Measurements from ENCODE around the gene SOX14. TPM values are rescaled to one million over a fixed set of nuclear protein-coding genes. Genes with fewer than 3 reads are reported as not detected.

SOX14 gene
- total RNA-seq, 1 experiment from 2014 or later, result not detected

DNA sequence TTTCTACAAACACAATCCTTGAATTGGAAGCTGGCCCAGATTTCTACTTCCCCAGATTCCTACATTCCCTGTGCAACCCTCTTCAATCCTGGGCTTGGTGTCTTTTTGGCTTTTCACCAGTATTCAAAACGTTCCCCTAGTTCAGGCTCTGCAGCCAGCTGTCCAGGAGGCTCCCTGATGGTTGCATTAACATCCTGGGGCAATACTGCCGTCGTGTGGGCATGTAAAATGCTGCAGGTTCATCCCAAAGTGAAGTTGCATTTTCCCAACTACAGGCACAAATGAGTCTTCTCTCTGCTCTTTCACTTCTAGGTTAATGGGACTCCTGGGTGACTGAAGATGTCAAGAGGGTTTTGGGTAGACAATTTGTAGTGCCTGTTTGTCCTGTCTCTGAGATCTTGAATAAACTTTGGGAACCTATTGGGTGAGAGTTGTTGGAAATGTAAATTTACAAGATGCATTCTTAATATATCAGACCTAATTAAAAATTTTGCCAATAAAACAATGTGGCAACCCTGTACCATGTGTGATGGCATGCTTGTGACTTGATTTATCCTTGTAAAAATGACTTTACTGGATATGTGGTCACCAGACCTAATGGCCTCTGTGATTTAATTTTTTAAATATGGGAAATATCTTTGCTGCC lies 28.6 kb downstream of the SOX14 start:
- H3K4me2 ChIP-seq, result no peak overlapping the region
- no peaks in the 10 kb centered on the region for H3K9me3 ChIP-seq (ENCODE audit: insufficient read depth, low read depth)
- no peaks in the 10 kb centered on the region for H4K20me1 ChIP-seq (ENCODE audit: insufficient read depth)
- TF ChIP-seq, protein P1, sequence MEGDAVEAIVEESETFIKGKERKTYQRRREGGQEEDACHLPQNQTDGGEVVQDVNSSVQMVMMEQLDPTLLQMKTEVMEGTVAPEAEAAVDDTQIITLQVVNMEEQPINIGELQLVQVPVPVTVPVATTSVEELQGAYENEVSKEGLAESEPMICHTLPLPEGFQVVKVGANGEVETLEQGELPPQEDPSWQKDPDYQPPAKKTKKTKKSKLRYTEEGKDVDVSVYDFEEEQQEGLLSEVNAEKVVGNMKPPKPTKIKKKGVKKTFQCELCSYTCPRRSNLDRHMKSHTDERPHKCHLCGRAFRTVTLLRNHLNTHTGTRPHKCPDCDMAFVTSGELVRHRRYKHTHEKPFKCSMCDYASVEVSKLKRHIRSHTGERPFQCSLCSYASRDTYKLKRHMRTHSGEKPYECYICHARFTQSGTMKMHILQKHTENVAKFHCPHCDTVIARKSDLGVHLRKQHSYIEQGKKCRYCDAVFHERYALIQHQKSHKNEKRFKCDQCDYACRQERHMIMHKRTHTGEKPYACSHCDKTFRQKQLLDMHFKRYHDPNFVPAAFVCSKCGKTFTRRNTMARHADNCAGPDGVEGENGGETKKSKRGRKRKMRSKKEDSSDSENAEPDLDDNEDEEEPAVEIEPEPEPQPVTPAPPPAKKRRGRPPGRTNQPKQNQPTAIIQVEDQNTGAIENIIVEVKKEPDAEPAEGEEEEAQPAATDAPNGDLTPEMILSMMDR (conservative IDR thresholded peaks at IDR 0.05), result peak; percentile 56
- TF ChIP-seq EZH2 (IDR thresholded peaks at IDR 0.05; ENCODE audit: low read depth), result no peak
- no peak overlapping the region for H3K27ac ChIP-seq
- no peaks in the 10 kb centered on the region for H3K36me3 ChIP-seq (ENCODE audit: low read depth)
- intact Hi-C loops (cut with micrococcal nuclease; ENCODE audit: unreplicated experiment), result no loop called here
- ChIA-PET POLR2A (ENCODE audit: unreplicated experiment) (no interaction called here), CTCF (no interaction called here)
- H3K79me2 ChIP-seq (ENCODE audit: low read depth), result no peaks in the 10 kb centered on the region
- no peaks in the 10 kb centered on the region for H3F3A ChIP-seq (ENCODE audit: insufficient read depth, low read depth)
- no peak overlapping the region for H3K4me3 ChIP-seq
- no peaks in the 10 kb centered on the region for H3K4me1 ChIP-seq (replicated peaks; ENCODE audit: insufficient read depth)
- BruUV-seq (replicated peaks), result no TSS peak
- H2AFZ ChIP-seq, result no peak overlapping the region
- H3K9me2 ChIP-seq (ENCODE audit: insufficient read depth), result no peaks in the 10 kb centered on the region
- no peak for DNase-seq
- no peaks in the 10 kb centered on the region for H3K27me3 ChIP-seq (ENCODE audit: insufficient read depth, low read depth)

DNA sequence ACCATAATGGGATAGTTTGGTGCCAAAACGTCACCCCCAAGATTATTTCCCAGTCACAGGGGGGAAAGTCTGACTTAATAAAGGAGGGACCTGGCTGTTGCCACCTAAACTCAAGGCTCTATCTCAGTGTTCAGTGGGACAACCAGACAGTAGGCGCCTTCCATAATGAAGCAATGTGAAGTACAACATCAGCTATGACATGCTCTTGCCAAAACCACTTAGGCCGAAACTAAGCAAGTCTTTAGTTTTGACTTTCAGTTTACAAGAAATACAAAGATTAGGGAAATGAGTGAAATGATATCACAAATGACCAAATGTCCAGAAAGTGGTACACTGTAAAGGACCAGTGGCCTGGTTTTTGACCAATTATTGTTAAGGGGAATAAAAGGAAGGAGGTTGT lies 32.9 kb downstream of the SOX14 start:
- no peak overlapping the region for H3K4me3 ChIP-seq
- no peak overlapping the region for H3K27ac ChIP-seq
- no peak overlapping the region for H3K4me2 ChIP-seq
- CTCF ChIA-PET, result no interaction called here
- H3K9me3 ChIP-seq (ENCODE audit: insufficient read depth, low read depth), result no peaks in the 10 kb centered on the region
- POLR2A ChIA-PET (ENCODE audit: unreplicated experiment), result no interaction called here
- no peaks in the 10 kb centered on the region for H3K36me3 ChIP-seq (ENCODE audit: low read depth)
- H3K27me3 ChIP-seq (ENCODE audit: insufficient read depth, low read depth), result peaks cover 11% of the 10 kb centered on the region; the same call in 1 of the 2 replicates
- no peaks in the 10 kb centered on the region for H4K20me1 ChIP-seq (ENCODE audit: insufficient read depth)
- no peaks in the 10 kb centered on the region for H3K79me2 ChIP-seq (ENCODE audit: low read depth)
- DNase-seq, result no peak
- H3F3A ChIP-seq (ENCODE audit: insufficient read depth, low read depth), result no peaks in the 10 kb centered on the region
- TF ChIP-seq, protein P1 (conservative IDR thresholded peaks at IDR 0.05), result no peak
- no peak for TF ChIP-seq EZH2 (IDR thresholded peaks at IDR 0.05; ENCODE audit: low read depth)
- no peaks in the 10 kb centered on the region for H3K9me2 ChIP-seq (ENCODE audit: insufficient read depth)
- BruUV-seq (replicated peaks), result no TSS peak
- H2AFZ ChIP-seq, result no peak overlapping the region
- intact Hi-C loops (cut with micrococcal nuclease; ENCODE audit: unreplicated experiment), result no loop called here
- H3K4me1 ChIP-seq (replicated peaks; ENCODE audit: insufficient read depth), result no peaks in the 10 kb centered on the region

DNA sequence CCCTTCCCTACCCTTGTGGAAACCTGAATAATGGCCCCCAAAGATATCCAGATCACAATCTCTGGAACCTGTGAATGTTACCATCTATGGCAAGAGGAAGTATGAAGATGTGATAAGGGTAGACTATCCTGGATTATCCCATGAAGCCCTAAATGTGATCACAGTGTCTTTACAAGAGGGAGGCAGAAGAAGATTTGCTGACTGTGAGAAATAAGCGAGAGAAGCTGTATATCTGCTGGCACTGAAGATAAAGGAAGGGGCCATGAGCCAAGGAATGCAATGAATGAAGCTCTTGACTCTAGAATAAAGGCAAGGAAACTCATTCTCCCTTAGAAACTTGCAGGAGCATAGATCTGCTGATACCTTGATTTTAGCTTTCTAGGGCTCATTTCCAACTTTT lies 39.1 kb downstream of the SOX14 start:
- H3K79me2 ChIP-seq (ENCODE audit: low read depth), result no peaks in the 10 kb centered on the region
- H3K27ac ChIP-seq, result no peak overlapping the region
- H3K36me3 ChIP-seq (ENCODE audit: low read depth), result no peaks in the 10 kb centered on the region
- no peaks in the 10 kb centered on the region for H3F3A ChIP-seq (ENCODE audit: insufficient read depth, low read depth)
- no peaks in the 10 kb centered on the region for H4K20me1 ChIP-seq (ENCODE audit: insufficient read depth)
- H3K4me2 ChIP-seq, result no peak overlapping the region
- TF ChIP-seq EZH2 (IDR thresholded peaks at IDR 0.05; ENCODE audit: low read depth), result no peak
- TF ChIP-seq, protein P1 (conservative IDR thresholded peaks at IDR 0.05), result no peak
- no peaks in the 10 kb centered on the region for H3K4me1 ChIP-seq (replicated peaks; ENCODE audit: insufficient read depth)
- H3K4me3 ChIP-seq, result no peak overlapping the region
- POLR2A ChIA-PET (ENCODE audit: unreplicated experiment), result no interaction called here
- intact Hi-C loops (cut with micrococcal nuclease; ENCODE audit: unreplicated experiment), result no loop called here
- peaks cover 22% of the 10 kb centered on the region; the same call in 1 of the 2 replicates for H3K27me3 ChIP-seq (ENCODE audit: insufficient read depth, low read depth)
- CTCF ChIA-PET, result no interaction called here
- H2AFZ ChIP-seq, result no peak overlapping the region
- no peaks in the 10 kb centered on the region for H3K9me2 ChIP-seq (ENCODE audit: insufficient read depth)
- no peaks in the 10 kb centered on the region for H3K9me3 ChIP-seq (ENCODE audit: insufficient read depth, low read depth)
- no TSS peak for BruUV-seq (replicated peaks)
- no peak for DNase-seq

Data from PC-9 (cell line).